HUES48 (cell line): ENCODE data around the gene GLYATL1B.
A peak's percentile ranks its signal among the peaks of the same experiment; 100 is the strongest.
"Not testable (repeated sequence)": the region's sequence is repeated elsewhere in the genome, so short reads cannot be mapped to it uniquely, and the experiment has no call there.

Experiments
- H3K27ac ChIP-seq: one replicate; pipeline ENCODE4 v1.7.0; 2013; ENCODE audit warnings: low read depth, low read length, inconsistent platforms
- H3K27me3 ChIP-seq: 2 replicates; pipeline ENCODE4 v1.6.1; 2013; ENCODE audit warnings: mild to moderate bottlenecking, low read length; ENCODE audit not compliant: control insufficient read depth, insufficient read depth
- H3K36me3 ChIP-seq: 2 replicates; pipeline ENCODE4 v1.6.1; 2013; ENCODE audit warnings: low read length; ENCODE audit not compliant: control insufficient read depth, insufficient read depth
- H3K4me1 ChIP-seq: 2 replicates; pipeline ENCODE4 v1.6.1; 2013; ENCODE audit warnings: mild to moderate bottlenecking, low read length; ENCODE audit not compliant: control insufficient read depth, insufficient read depth
- H3K4me3 ChIP-seq: 2 replicates; pipeline ENCODE4 v1.5.1; 2013; ENCODE audit warnings: mild to moderate bottlenecking, low read depth, low read length
- H3K9ac ChIP-seq: 2 replicates; pipeline ENCODE4 v1.6.1; 2013; ENCODE audit warnings: mild to moderate bottlenecking, low read depth, low read length, moderate library complexity
- H3K9me3 ChIP-seq: 2 replicates; pipeline ENCODE4 v1.6.1; 2013; ENCODE audit warnings: low read length; ENCODE audit not compliant: control insufficient read depth, insufficient read depth

GLYATL1B gene

GRCh38 chr11:59135648-59136461 is 49.7 kb downstream of the GLYATL1B start:
- Histone ChIP-seq H3K27me3 (no peaks in the 10 kb centered on the region), H3K9ac (no peak overlapping the region), H3K9me3 (peaks cover 29% of the 10 kb centered on the region), H3K27ac (no peak overlapping the region), H3K4me1 (no peaks in the 10 kb centered on the region), H3K4me3 (peak overlapping the region; percentile 25; the same call in 1 of the 2 replicates), H3K36me3 (peaks cover 6% of the 10 kb centered on the region; the same call in 1 of the 2 replicates)

- not testable (repeated sequence) for H3K36me3 ChIP-seq, H3K9ac ChIP-seq, H3K27me3 ChIP-seq, H3K4me1 ChIP-seq, H3K4me3 ChIP-seq, H3K27ac ChIP-seq
- H3K9me3 ChIP-seq: peaks cover 23% of the 10 kb centered on the region
Measured at GRCh38 chr11:59136551-59136950, 50.4 kb downstream of the GLYATL1B start.

GRCh38 chr11:59137190-59137589 is 51.1 kb downstream of the GLYATL1B start:
- H3K4me3 ChIP-seq: no peak overlapping the region
- peaks cover 6% of the 10 kb centered on the region; the same call in 1 of the 2 replicates for H3K36me3 ChIP-seq
- no peaks in the 10 kb centered on the region; the same call in 1 of the 2 replicates for H3K27me3 ChIP-seq
- peaks cover 17% of the 10 kb centered on the region for H3K9me3 ChIP-seq
- H3K27ac ChIP-seq: no peak overlapping the region
- H3K9ac ChIP-seq: no peak overlapping the region
- H3K4me1 ChIP-seq: peaks cover 10% of the 10 kb centered on the region

- no peak overlapping the region for H3K27ac ChIP-seq
Measured at GRCh38 chr11:59138643-59139042, 52.5 kb downstream of the GLYATL1B start.

GRCh38 chr11:59141191-59141590 is 55.1 kb downstream of the GLYATL1B start:
- Histone ChIP-seq H3K4me3 (no peak overlapping the region), H3K4me1 (peaks cover 22% of the 10 kb centered on the region), H3K27me3 (peaks cover 15% of the 10 kb centered on the region), H3K36me3 (no peaks in the 10 kb centered on the region), H3K9ac (no peak overlapping the region), H3K27ac (no peak overlapping the region), H3K9me3 (peaks cover 6% of the 10 kb centered on the region; the same call in 1 of the 2 replicates)

More at GRCh38 chr11:59138643-59139042, 52.5 kb downstream of the GLYATL1B start:
- H3K9ac ChIP-seq: no peak overlapping the region
- H3K4me3 ChIP-seq: no peak overlapping the region
- 0 out of 2 replicates have a peak, but pooled peaks cover 2% of the 10 kb centered on the region for H3K36me3 ChIP-seq
- peaks cover 6% of the 10 kb centered on the region; the same call in 1 of the 2 replicates for H3K9me3 ChIP-seq
- H3K27me3 ChIP-seq: peaks cover 4% of the 10 kb centered on the region
- peaks cover 17% of the 10 kb centered on the region for H3K4me1 ChIP-seq

- Histone ChIP-seq H3K4me3 (peak overlapping the region; percentile 92), H3K27ac (no peak overlapping the region), H3K9me3 (peaks cover 6% of the 10 kb centered on the region; the same call in 1 of the 2 replicates), H3K27me3 (peaks cover 15% of the 10 kb centered on the region), H3K4me1 (peaks cover 22% of the 10 kb centered on the region), H3K36me3 (no peaks in the 10 kb centered on the region; the same call in 1 of the 2 replicates), H3K9ac (peak overlapping the region; percentile 81; the same call in 1 of the 2 replicates)
Measured at GRCh38 chr11:59141673-59142460, 55.8 kb downstream of the GLYATL1B start.

- Histone ChIP-seq H3K36me3 (peaks cover 3% of the 10 kb centered on the region; the same call in 1 of the 2 replicates), H3K9me3 (peaks cover 6% of the 10 kb centered on the region; the same call in 1 of the 2 replicates), H3K27ac (peak within 1 kb of the TSS; percentile 86), H3K4me1 (peaks cover 22% of the 10 kb centered on the region), H3K27me3 (peaks cover 15% of the 10 kb centered on the region), H3K9ac (peak within 1 kb of the TSS; percentile 81), H3K4me3 (peak within 1 kb of the TSS; percentile 92)
Measured at GRCh38 chr11:59142530-59143507, 56.7 kb downstream of the GLYATL1B start, which contains the start of gene FAM111A. FAM111A (plus strand) TSS chr11:59142856; CDS start chr11:59148873, 6,017 bp downstream.

- Histone ChIP-seq H3K9me3 (peaks cover 6% of the 10 kb centered on the region; the same call in 1 of the 2 replicates), H3K4me1 (peaks cover 22% of the 10 kb centered on the region), H3K27ac (no peak overlapping the region), H3K27me3 (peaks cover 15% of the 10 kb centered on the region), H3K4me3 (peak overlapping the region; percentile 59), H3K36me3 (peaks cover 9% of the 10 kb centered on the region; the same call in 1 of the 2 replicates), H3K9ac (no peak overlapping the region)
Measured at GRCh38 chr11:59144096-59144495, 58.0 kb downstream of the GLYATL1B start.
